Measurements from ENCODE around the gene SPN. TPM values are rescaled to one million over a fixed set of nuclear protein-coding genes. Genes with fewer than 3 reads are reported as not detected.

The SPN gene
- total and polyA plus RNA-seq, 2 of the 4 experiments (the other 2 are of a cell fraction) = not detected

GRCh38 chr16:29714972-29715371, 51.9 kb downstream of the SPN start:
- Histone ChIP-seq H2AFZ (replicated peaks; ENCODE audit: low read length, poor library complexity) (no peak overlapping the region), H3K9ac (ENCODE audit: low read depth, low read length) (no peak overlapping the region), H4K91ac (ENCODE audit: insufficient read depth, low read depth, low read length) (no peak overlapping the region), H3K14ac (replicated peaks; ENCODE audit: low read depth, low read length) (no peak overlapping the region), H2BK120ac (ENCODE audit: low read depth, low read length) (no peak overlapping the region), H3K4me3 (ENCODE audit: insufficient read depth, low read depth, low read length) (no peak overlapping the region), H3K79me1 (ENCODE audit: low read depth in 1 of 2, low read length in 2 of 2) (no peaks in the 10 kb centered on the region), H3K27me3 (ENCODE audit: control insufficient read depth, insufficient read depth, low read length) (peaks cover 2% of the 10 kb centered on the region), H3K23ac (ENCODE audit: low read depth, low read length) (no peak overlapping the region), H3K36me3 (ENCODE audit: control insufficient read depth, insufficient read depth, low read length) (no peaks in the 10 kb centered on the region), H4K8ac (ENCODE audit: low read depth in 2 of 2, low read length in 2 of 2) (no peak overlapping the region), H2BK15ac (ENCODE audit: low read depth, low read length) (no peak overlapping the region), H2AK5ac (ENCODE audit: low read depth, low read length) (no peak overlapping the region), H4K5ac (ENCODE audit: low read depth, low read length) (no peak overlapping the region), H2BK5ac (ENCODE audit: low read depth, low read length, poor library complexity, severe bottlenecking) (no peak overlapping the region), H3K4me2 (ENCODE audit: low read depth, low read length) (no peak overlapping the region), H2AK9ac (replicated peaks; ENCODE audit: low read depth, low read length, poor library complexity) (no peak overlapping the region), H3K9me1 (ENCODE audit: insufficient read depth, low read length) (no peaks in the 10 kb centered on the region), H3K4me1 (ENCODE audit: control insufficient read depth, insufficient read depth, low read length) (peaks cover 3% of the 10 kb centered on the region; the same call in 1 of the 2 replicates), H4K20me1 (ENCODE audit: insufficient read depth, low read length) (no peaks in the 10 kb centered on the region), H2BK20ac (ENCODE audit: low read depth, low read length) (no peak overlapping the region), H3K27ac (ENCODE audit: insufficient read depth, low read length) (no peak overlapping the region), H3K18ac (ENCODE audit: low read depth, low read length) (no peak overlapping the region), H3K56ac (ENCODE audit: extremely low read depth, insufficient read depth, low read length) (no peak overlapping the region), H3K4ac (ENCODE audit: low read depth, low read length) (no peak overlapping the region), H3K9me3 (ENCODE audit: control insufficient read depth, insufficient read depth, low read length) (no peaks in the 10 kb centered on the region)
- ChIA-PET POLR2A (ENCODE audit: unreplicated experiment) (interaction anchor here (0.6 kb wide), 1 partner anchor 186 kb away, joined by 3 read pairs; no protein-coding TSS in a partner anchor), CTCF (interaction anchor here (1.2 kb wide), 1 partner anchor 43 kb away, joined by 8 read pairs; no protein-coding TSS in a partner anchor)
- in situ Hi-C loops (cut with MboI; ENCODE audit: low sequenced_read_pairs) (no loop called here), dilution Hi-C loops (cut with HindIII; ENCODE audit: low sequenced_read_pairs, unreplicated experiment) (no loop called here), intact Hi-C loops (cut with micrococcal nuclease) (no loop called here)
- ATAC-seq (ENCODE audit: low read depth) = no peak
- no peak for TF ChIP-seq USF2 (IDR thresholded peaks at IDR 0.05; ENCODE audit: low read depth, low read length)
- TF ChIP-seq POLR2A (IDR thresholded peaks at IDR 0.05; ENCODE audit: low read depth, low read length) = no peak
- TF ChIP-seq NFE2L2 (IDR thresholded peaks at IDR 0.05; ENCODE audit: low read depth, low read length) = no peak
- TF ChIP-seq MXI1 (IDR thresholded peaks at IDR 0.05; ENCODE audit: borderline replicate concordance, low read depth, low read length) = no peak
- no peak for TF ChIP-seq ELK1 (IDR thresholded peaks at IDR 0.05; ENCODE audit: borderline replicate concordance, low read depth, low read length)
- no peak for TF ChIP-seq MAZ (IDR thresholded peaks at IDR 0.05; ENCODE audit: borderline replicate concordance, low read depth, low read length)
- TF ChIP-seq CEBPB (IDR thresholded peaks at IDR 0.05; ENCODE audit: low read depth, low read length) = no peak
- TF ChIP-seq RAD21 (IDR thresholded peaks at IDR 0.05; ENCODE audit: low read length) = no peak
- no peak for TF ChIP-seq CHD1 (IDR thresholded peaks at IDR 0.05; ENCODE audit: low read depth, low read length)
- TF ChIP-seq SMC3 (IDR thresholded peaks at IDR 0.05; ENCODE audit: low read depth, low read length) = no peak
- TF ChIP-seq RCOR1 (IDR thresholded peaks at IDR 0.05; ENCODE audit: insufficient replicate concordance, low read length) = no peak
- TF ChIP-seq BHLHE40 (IDR thresholded peaks at IDR 0.05; ENCODE audit: low read depth, low read length) = no peak
- no peak for TF ChIP-seq CTCF (conservative IDR thresholded peaks at IDR 0.05; ENCODE audit: low read depth, low read length)
- TF ChIP-seq RFX5 (IDR thresholded peaks at IDR 0.05; ENCODE audit: low read depth, low read length) = no peak
- no peak for TF ChIP-seq MAFK (IDR thresholded peaks at IDR 0.05; ENCODE audit: low read depth, low read length)
- TF ChIP-seq FOS (IDR thresholded peaks at IDR 0.05; ENCODE audit: low read depth, low read length) = no peak
- no TSS peak for BruUV-seq (replicated peaks)
- DNase-seq = no peak
- WGBS, 2 experiments (ENCODE audit: extremely low coverage in 2 of 2, insufficient read length in 1 of 2) = no CpG with 5 or more reads among the region's 1 CpG

All from IMR-90 (cell line).